DND-41 (cell line): ENCODE results near the gene TXNL4B.

Experiments
- EZH2 ChIP-seq: IDR thresholded peaks from 3 replicates; pipeline ENCODE4 v1.6.1; 2012; ENCODE audit warnings: borderline replicate concordance, low read depth, mild to moderate bottlenecking, moderate library complexity, low read length, inconsistent platforms; ENCODE audit not compliant: severe bottlenecking
- TF ChIP-seq, protein P1 (sequence below): IDR thresholded peaks from 2 replicates; pipeline ENCODE4 v1.5.1; 2012; ENCODE audit warnings: borderline replicate concordance, low read length, moderate library complexity, mild to moderate bottlenecking; ENCODE audit not compliant: poor library complexity, severe bottlenecking; ENCODE audit errors: extremely low read depth

DNA sequence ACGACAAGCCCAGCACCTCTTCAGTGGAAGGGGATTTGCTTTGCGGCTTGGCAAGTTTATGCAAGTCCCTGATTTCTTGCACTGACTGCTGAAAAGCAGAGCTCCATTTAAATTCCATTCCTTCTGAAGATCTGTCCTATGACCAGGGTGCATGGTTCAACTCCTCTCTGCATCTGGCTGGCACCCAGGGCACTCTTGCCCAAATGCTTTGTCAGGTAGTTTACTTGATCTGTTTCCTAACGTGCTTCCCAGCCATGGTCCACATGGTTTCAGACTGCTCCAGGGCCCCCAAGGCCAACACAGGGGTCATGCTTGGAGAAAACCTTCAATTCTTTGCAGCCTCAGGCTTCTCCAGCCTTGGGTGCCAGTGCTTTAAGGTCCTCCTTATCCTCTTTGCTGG lies 50.4 kb downstream of the TXNL4B start:
- TF ChIP-seq EZH2: no peak
- TF ChIP-seq, protein P1, sequence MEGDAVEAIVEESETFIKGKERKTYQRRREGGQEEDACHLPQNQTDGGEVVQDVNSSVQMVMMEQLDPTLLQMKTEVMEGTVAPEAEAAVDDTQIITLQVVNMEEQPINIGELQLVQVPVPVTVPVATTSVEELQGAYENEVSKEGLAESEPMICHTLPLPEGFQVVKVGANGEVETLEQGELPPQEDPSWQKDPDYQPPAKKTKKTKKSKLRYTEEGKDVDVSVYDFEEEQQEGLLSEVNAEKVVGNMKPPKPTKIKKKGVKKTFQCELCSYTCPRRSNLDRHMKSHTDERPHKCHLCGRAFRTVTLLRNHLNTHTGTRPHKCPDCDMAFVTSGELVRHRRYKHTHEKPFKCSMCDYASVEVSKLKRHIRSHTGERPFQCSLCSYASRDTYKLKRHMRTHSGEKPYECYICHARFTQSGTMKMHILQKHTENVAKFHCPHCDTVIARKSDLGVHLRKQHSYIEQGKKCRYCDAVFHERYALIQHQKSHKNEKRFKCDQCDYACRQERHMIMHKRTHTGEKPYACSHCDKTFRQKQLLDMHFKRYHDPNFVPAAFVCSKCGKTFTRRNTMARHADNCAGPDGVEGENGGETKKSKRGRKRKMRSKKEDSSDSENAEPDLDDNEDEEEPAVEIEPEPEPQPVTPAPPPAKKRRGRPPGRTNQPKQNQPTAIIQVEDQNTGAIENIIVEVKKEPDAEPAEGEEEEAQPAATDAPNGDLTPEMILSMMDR: no peak
